Testis (tissue), 2 donors: Measurements from ENCODE around the gene EPB41.
"Not testable (repeated sequence)": the region's sequence is repeated elsewhere in the genome, so short reads cannot be mapped to it uniquely, and the experiment has no call there.

Experiments used
- CTCF ChIP-seq, 3 experiments: fragments of 450-650 bp in 2 of 3; fragments of 200-600 bp in 1 of 3; sonication (generic) in 1 of 3; IDR thresholded peaks; one replicate each; pipeline ENCODE4 v1.5.1; 2016 to 2019; ENCODE audit warnings: antibody characterized with exemption in 3 of 3, mild to moderate bottlenecking in 2 of 3, moderate library complexity in 1 of 3
- POLR2A ChIP-seq: fragments of 450-650 bp; IDR thresholded peaks from one replicate; pipeline ENCODE4 v1.6.1; 2017; ENCODE audit warnings: antibody characterized with exemption, mild to moderate bottlenecking, moderate library complexity

GRCh38 chr1:29131056-29131455 lies 216.7 kb downstream of the EPB41 start:
- TF ChIP-seq CTCF (IDR thresholded peaks at IDR 0.05); POLR2A: not testable (repeated sequence)
